Measurements from ENCODE around the gene FASTK. TPM values are rescaled to one million over a fixed set of nuclear protein-coding genes. Genes with fewer than 3 reads are reported as not detected.

FASTK gene
- 141 and 146 TPM in 2 replicates for total RNA-seq (2014; rRNA removed)
- polyA plus RNA-seq (2012), result 107 TPM

GRCh38 chr7:151080522-151081169, at the start of gene FASTK:
Gene FASTK, minus strand, starts transcription at chr7:151080809. Its CDS starts 43 bp downstream, at chr7:151080766.
- peak; percentile 93 for DNase-seq (ENCODE audit: low read depth)

GRCh38 chr7:151129960-151130591, 49.5 kb upstream of the FASTK start:
- DNase-seq (ENCODE audit: low read depth), result no peak

- DNase-seq (ENCODE audit: low read depth), result no peak
Measured at GRCh38 chr7:151129117-151129959, 48.7 kb upstream of the FASTK start.

- no peak for DNase-seq (ENCODE audit: low read depth)
Measured at GRCh38 chr7:151128716-151129115, 48.1 kb upstream of the FASTK start.

- DNase-seq (ENCODE audit: low read depth), result no peak
Measured at GRCh38 chr7:151128144-151128543, 47.5 kb upstream of the FASTK start.

- DNase-seq (ENCODE audit: low read depth), result no peak
Measured at GRCh38 chr7:151126491-151127137, 46.0 kb upstream of the FASTK start.

- no peak for DNase-seq (ENCODE audit: low read depth)
Measured at GRCh38 chr7:151125846-151126481, 45.4 kb upstream of the FASTK start.

- no peak for DNase-seq (ENCODE audit: low read depth)
Measured at GRCh38 chr7:151125470-151125845, 44.8 kb upstream of the FASTK start.

- no peak for DNase-seq (ENCODE audit: low read depth)
Measured at GRCh38 chr7:151124899-151125399, 44.3 kb upstream of the FASTK start.

GRCh38 chr7:151124481-151124880, 43.9 kb upstream of the FASTK start:
- DNase-seq (ENCODE audit: low read depth), result no peak

- DNase-seq (ENCODE audit: low read depth), result peak; percentile 70
Measured at GRCh38 chr7:151123822-151124464, 43.3 kb upstream of the FASTK start.

- DNase-seq (ENCODE audit: low read depth), result no peak
Measured at GRCh38 chr7:151123158-151123821, 42.7 kb upstream of the FASTK start.

- no peak for DNase-seq (ENCODE audit: low read depth)
Measured at GRCh38 chr7:151122796-151123157, 42.2 kb upstream of the FASTK start.

GRCh38 chr7:151122276-151122675, 41.7 kb upstream of the FASTK start:
- DNase-seq (ENCODE audit: low read depth), result no peak

- DNase-seq (ENCODE audit: low read depth), result no peak
Measured at GRCh38 chr7:151121380-151122170, 41.0 kb upstream of the FASTK start.

GRCh38 chr7:151120896-151121295, 40.3 kb upstream of the FASTK start:
- DNase-seq (ENCODE audit: low read depth), result no peak

- no peak for DNase-seq (ENCODE audit: low read depth)
Measured at GRCh38 chr7:151119902-151120301, 39.3 kb upstream of the FASTK start.

- no peak for DNase-seq (ENCODE audit: low read depth)
Measured at GRCh38 chr7:151119055-151119415, 38.4 kb upstream of the FASTK start.
